ENCODE results near the gene ZNF865.

ZNF865 gene

GRCh38 chr19:55658846-55659459 lies 53.5 kb downstream of the ZNF865 start:
- no peak for DNase-seq (ENCODE audit: low spot score)
- FAIRE-seq, result no peak

GRCh38 chr19:55659822-55660221 lies 54.4 kb downstream of the ZNF865 start:
- no peak for DNase-seq (ENCODE audit: low spot score)
- no peak for FAIRE-seq

- DNase-seq (ENCODE audit: low spot score), result no peak
- FAIRE-seq, result no peak
These were observed 55.0 kb downstream of the ZNF865 start for GRCh38 chr19:55660404-55660803.

GRCh38 chr19:55660991-55661390 lies 55.5 kb downstream of the ZNF865 start:
- FAIRE-seq (no peak), DNase-seq (ENCODE audit: low spot score) (no peak)

GRCh38 chr19:55661826-55662225 lies 56.4 kb downstream of the ZNF865 start:
- FAIRE-seq (no peak), DNase-seq (ENCODE audit: low spot score) (no peak)

- FAIRE-seq (no peak), DNase-seq (ENCODE audit: low spot score) (no peak)
These were observed 58.5 kb downstream of the ZNF865 start for GRCh38 chr19:55663846-55664536.

- no peak for FAIRE-seq
- DNase-seq (ENCODE audit: low spot score), result no peak
These were observed 61.0 kb downstream of the ZNF865 start for GRCh38 chr19:55666343-55667005.
